Lung (tissue), 12 donors: ENCODE data around the gene AP5M1. TPM values are rescaled to one million over a fixed set of nuclear protein-coding genes. Genes with fewer than 3 reads are reported as not detected.
A peak's percentile ranks its signal among the peaks of the same experiment; 100 is the strongest.
"Not testable (repeated sequence)": the region's sequence is repeated elsewhere in the genome, so short reads cannot be mapped to it uniquely, and the experiment has no call there.

Source experiments
- ATAC-seq: fragments of 200-7000 bp; cut with Tn5 transposase; one replicate; pipeline ENCODE4 v1.9.1; 2020; ENCODE audit warnings: moderate number of reproducible peaks; ENCODE audit not compliant: insufficient read depth, low FRiP score
- DNase-seq, 3 donors: peaks; one replicate each; pipeline ENCODE4 v3.0.0-alpha.2; 2013 to 2017
- H3K27ac ChIP-seq, 2 donors: one replicate each; pipeline ENCODE4 v1.5.1; 2013; ENCODE audit warnings: mild to moderate bottlenecking in 2 of 2, moderate library complexity in 2 of 2, control low read depth in 1 of 2, inconsistent platforms in 1 of 2, low read depth in 1 of 2, low read length in 1 of 2
- H3K27me3 ChIP-seq, 3 donors: one replicate each; pipeline ENCODE4 v1.5.1; 2013; ENCODE audit warnings: low read length in 2 of 3; ENCODE audit not compliant: control insufficient read depth in 3 of 3, insufficient read depth in 3 of 3
- H3K36me3 ChIP-seq, 4 donors: one replicate each; pipeline ENCODE4 v1.5.1; 2013; ENCODE audit warnings: low read length in 4 of 4, mild to moderate bottlenecking in 1 of 4, moderate library complexity in 1 of 4; ENCODE audit not compliant: control insufficient read depth in 4 of 4, insufficient read depth in 4 of 4
- H3K4me1 ChIP-seq, 5 donors: one replicate each; pipeline ENCODE4 v1.5.1; 2013; ENCODE audit warnings: low read length in 5 of 5, mild to moderate bottlenecking in 2 of 5, moderate library complexity in 1 of 5; ENCODE audit not compliant: control insufficient read depth in 5 of 5, insufficient read depth in 5 of 5
- H3K4me3 ChIP-seq: one replicate; pipeline ENCODE4 v1.5.1; 2013; ENCODE audit warnings: mild to moderate bottlenecking, control low read depth, moderate library complexity
- H3K9ac ChIP-seq, 2 donors: one replicate each; pipeline ENCODE4 v1.5.1; 2013; ENCODE audit warnings: low read length in 2 of 2, control low read depth in 1 of 2; ENCODE audit not compliant: insufficient read depth in 1 of 2
- H3K9me3 ChIP-seq, 4 donors: one replicate each; pipeline ENCODE4 v1.5.1; 2013; ENCODE audit warnings: low read length in 3 of 4, mild to moderate bottlenecking in 1 of 4, moderate library complexity in 1 of 4; ENCODE audit not compliant: control insufficient read depth in 4 of 4, insufficient read depth in 3 of 4
- CTCF ChIP-seq: IDR thresholded peaks from 2 replicates; pipeline ENCODE4 v1.5.1; 2012; ENCODE audit warnings: mild to moderate bottlenecking; ENCODE audit errors: control extremely low read depth, extremely low read depth
- WGBS, 2 donors: extraction: QIAGEN DNeasy Blood & Tissue Kit; methylation state at CpG; one replicate each; pipeline ENCODE4 v1.1.7; 2013; 5-methylcytosine and 5-hydroxymethylcytosine counted together
- polyA plus RNA-seq, 2 donors: library from polyadenylated mRNA; stranded (reverse); fragments of 200-250 nt; gene quantifications; one replicate each; pipeline ENCODE4 v1.2.1, GENCODE V29; 2013
- total RNA-seq, 2 donors: library from RNA; depleted of rRNA in 1 of 2; stranded (reverse); fragments of >200 nt in 1 of 2; gene quantifications; one replicate each; pipeline ENCODE4 v1.2.1, GENCODE V29; 2014 to 2021
- donor health status: control.
- donor health status: control.
- donor health status: Bipolar disorder and iron deficiency.
- donor health status: healthy.
- donor health status: DM: yes; HTN: yes; CAD: no.

The AP5M1 gene
- total and polyA plus RNA-seq, 4 donors = 5.2 to 39.0 (median 23.0) TPM

GRCh38 chr14:57245941-57246340, 22.8 kb upstream of the AP5M1 start:
- H3K9me3 ChIP-seq = no peaks in the 10 kb centered on the region
- ATAC-seq (no peak), DNase-seq (no peak)
- no peaks in the 10 kb centered on the region for H3K27me3 ChIP-seq
- peaks cover 0 to 7% (median 6%) of the 10 kb centered on the region in 4 donors for H3K36me3 ChIP-seq
- H3K4me3 ChIP-seq = no peak overlapping the region
- H3K4me1 ChIP-seq = peaks cover 0 to 2% (median 0%) of the 10 kb centered on the region in 5 donors
- TF ChIP-seq CTCF = no peak
- WGBS, 2 donors = 93 to 97% methylated on average over 2 of the region's 2 CpGs
- no peak overlapping the region for H3K27ac ChIP-seq
- no peak overlapping the region for H3K9ac ChIP-seq

GRCh38 chr14:57246933-57247657, 21.7 kb upstream of the AP5M1 start:
- H3K27ac ChIP-seq = no peak overlapping the region
- H3K4me1 ChIP-seq = peaks cover 0 to 7% (median 0%) of the 10 kb centered on the region in 5 donors
- no peak for TF ChIP-seq CTCF
- ATAC-seq = no peak
- H3K4me3 ChIP-seq = no peak overlapping the region
- DNase-seq = no peak
- peaks cover 0 to 7% (median 3%) of the 10 kb centered on the region in 4 donors for H3K36me3 ChIP-seq
- H3K27me3 ChIP-seq = no peaks in the 10 kb centered on the region
- WGBS, 2 donors = 74 to 76% methylated on average over 2 of the region's 2 CpGs
- no peak overlapping the region for H3K9ac ChIP-seq
- no peaks in the 10 kb centered on the region for H3K9me3 ChIP-seq

- peaks cover 0 to 9% (median 0%) of the 10 kb centered on the region in 5 donors for H3K4me1 ChIP-seq
- ATAC-seq (no peak), DNase-seq (no peak)
- peaks cover 0 to 2% (median 1%) of the 10 kb centered on the region in 4 donors for H3K36me3 ChIP-seq
- H3K9ac ChIP-seq = no peak overlapping the region
- H3K27ac ChIP-seq = peak overlapping the region in 1 of 2 donors; percentile 31
- H3K9me3 ChIP-seq = no peaks in the 10 kb centered on the region
- no peak for TF ChIP-seq CTCF
- no peaks in the 10 kb centered on the region for H3K27me3 ChIP-seq
- no peak overlapping the region for H3K4me3 ChIP-seq
Observed at GRCh38 chr14:57254884-57255283, 13.9 kb upstream of the AP5M1 start.

- H3K4me3 ChIP-seq, H3K4me1 ChIP-seq, H3K27ac ChIP-seq, H3K36me3 ChIP-seq, H3K9me3 ChIP-seq, H3K9ac ChIP-seq, ATAC-seq, H3K27me3 ChIP-seq, DNase-seq: not testable (repeated sequence)
- WGBS, 2 donors = 88 to 95% methylated on average over 2 of the region's 2 CpGs
Observed at GRCh38 chr14:57258221-57258620, 10.6 kb upstream of the AP5M1 start.
